ENCODE data around the gene PHKA2. TPM values are rescaled to one million over a fixed set of nuclear protein-coding genes. Genes with fewer than 3 reads are reported as not detected.
"Not testable (repeated sequence)": the region's sequence is repeated elsewhere in the genome, so short reads cannot be mapped to it uniquely, and the experiment has no call there.

PHKA2 gene
- total and polyA plus RNA-seq, 5 donors, result 26.9 to 42.4 (median 32.1) TPM

DNA sequence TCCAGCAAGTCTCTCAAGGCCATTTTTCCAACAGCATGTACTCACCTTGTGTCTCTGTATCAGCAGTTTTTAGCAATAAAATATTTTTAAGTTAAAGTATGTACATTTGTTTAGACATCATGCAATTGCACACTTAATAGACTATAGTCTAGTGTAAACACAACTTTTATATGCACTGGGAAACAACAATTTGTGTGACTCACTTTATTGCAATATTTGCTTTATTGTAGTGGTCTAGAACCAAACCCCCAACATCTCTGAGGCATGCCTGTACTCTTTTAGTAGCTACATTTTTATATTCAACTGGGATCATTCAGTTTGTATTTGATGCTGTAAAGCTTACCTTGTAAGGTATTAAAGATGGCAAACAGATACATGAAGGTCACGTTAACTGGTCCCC lies 14.7 kb upstream of the PHKA2 start:
- 89% methylated on average over 1 of the region's 1 CpG for WGBS
- no peaks in the 10 kb centered on the region for H3K9me3 ChIP-seq (ENCODE audit: control insufficient read depth, low read length)
- no peak overlapping the region for H3K27ac ChIP-seq (ENCODE audit: low read length)
- no peaks in the 10 kb centered on the region for H3K27me3 ChIP-seq (ENCODE audit: control insufficient read depth, insufficient read depth)
- H3K4me3 ChIP-seq (ENCODE audit: low read length), result no peak overlapping the region
- no peaks in the 10 kb centered on the region for H3K4me1 ChIP-seq (ENCODE audit: control insufficient read depth, insufficient read depth, low read length)
- ATAC-seq (no peak), DNase-seq (no peak)
- intact Hi-C loops (cut with DNase I), result no loop called here

DNA sequence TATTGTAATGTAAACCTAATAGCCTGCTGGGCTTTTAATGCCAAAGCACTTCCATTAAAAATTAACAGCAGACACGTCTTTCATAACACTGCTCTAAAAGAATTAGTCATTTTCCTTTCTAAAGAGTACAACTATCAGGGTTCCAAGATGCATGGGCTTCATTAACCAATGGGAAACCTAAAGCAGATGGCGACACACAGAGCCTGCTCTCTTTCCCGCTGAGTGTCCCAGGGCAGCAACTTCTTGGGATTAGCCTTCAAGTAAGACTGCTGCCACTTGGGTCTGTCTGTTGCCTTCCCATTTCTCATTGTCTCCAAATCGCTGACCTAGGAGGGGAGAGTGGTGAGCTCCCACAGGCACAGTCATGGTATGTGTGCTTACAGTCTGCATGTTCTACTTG lies 14.0 kb upstream of the PHKA2 start:
- Histone ChIP-seq H3K27ac (ENCODE audit: low read length) (no peak overlapping the region), H3K4me3 (ENCODE audit: low read length) (no peak overlapping the region), H3K9me3 (ENCODE audit: control insufficient read depth, low read length) (no peaks in the 10 kb centered on the region), H3K27me3 (ENCODE audit: control insufficient read depth, insufficient read depth) (no peaks in the 10 kb centered on the region), H3K4me1 (ENCODE audit: control insufficient read depth, insufficient read depth, low read length) (no peaks in the 10 kb centered on the region)
- WGBS, result 87% methylated on average over 4 of the region's 4 CpGs
- ATAC-seq (no peak), DNase-seq (no peak)
- intact Hi-C loops (cut with DNase I), result no loop called here

DNA sequence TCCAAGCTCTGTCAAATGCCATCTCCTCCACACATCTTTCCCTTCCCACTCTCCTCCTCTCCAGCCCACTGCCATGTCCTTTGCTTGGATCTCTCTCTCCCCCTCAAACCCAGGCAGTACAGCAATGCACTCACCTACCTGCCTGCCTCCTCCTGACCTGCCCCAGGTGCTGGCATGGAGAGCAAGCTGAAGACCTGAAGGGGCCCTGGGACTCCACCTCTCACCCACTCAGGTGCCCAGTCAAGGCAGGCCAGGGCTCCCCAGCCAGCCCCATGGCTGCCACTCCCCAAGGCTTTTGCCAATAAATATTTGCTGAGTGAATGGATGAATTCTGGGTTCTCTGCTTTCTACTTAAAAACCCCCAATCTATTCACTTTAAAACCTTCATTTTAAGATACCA lies 12.6 kb upstream of the PHKA2 start:
- no peak for ATAC-seq
- no peak overlapping the region for H3K4me3 ChIP-seq (ENCODE audit: low read length)

DNA sequence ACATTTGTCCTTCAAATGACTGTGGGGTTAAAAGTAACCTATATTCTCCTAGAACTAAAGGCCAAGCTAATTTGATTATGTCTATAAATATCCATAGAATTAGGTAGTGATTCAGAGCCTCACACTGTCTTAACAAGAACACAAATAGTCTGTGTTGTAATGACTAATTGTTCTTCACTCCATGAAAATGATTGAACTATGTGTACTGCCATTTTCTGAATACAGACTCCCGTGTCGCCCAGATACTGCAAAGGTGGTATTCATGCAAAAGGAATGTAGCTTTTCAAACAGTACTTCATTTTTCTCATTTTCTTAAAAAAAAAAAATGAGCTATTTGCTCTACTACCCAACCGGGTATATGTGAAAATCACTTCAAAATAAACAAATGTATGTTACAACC lies 11.3 kb upstream of the PHKA2 start:
- intact Hi-C loops (cut with DNase I), result no loop called here
- Histone ChIP-seq H3K27ac (ENCODE audit: low read length) (no peak overlapping the region), H3K9me3 (ENCODE audit: control insufficient read depth, low read length) (no peaks in the 10 kb centered on the region), H3K4me1 (ENCODE audit: control insufficient read depth, insufficient read depth, low read length) (no peaks in the 10 kb centered on the region), H3K27me3 (ENCODE audit: control insufficient read depth, insufficient read depth) (no peaks in the 10 kb centered on the region), H3K4me3 (ENCODE audit: low read length) (no peak overlapping the region)
- DNase-seq, result no peak
- no peak for ATAC-seq
- 75% methylated on average over 3 of the region's 3 CpGs for WGBS

More for the DNA sequence above, 12.6 kb upstream of the PHKA2 start:
- no peak for DNase-seq
- no peak overlapping the region for H3K27ac ChIP-seq (ENCODE audit: low read length)
- no peaks in the 10 kb centered on the region for H3K4me1 ChIP-seq (ENCODE audit: control insufficient read depth, insufficient read depth, low read length)
- no peaks in the 10 kb centered on the region for H3K9me3 ChIP-seq (ENCODE audit: control insufficient read depth, low read length)
- intact Hi-C loops (cut with DNase I), result no loop called here
- H3K27me3 ChIP-seq (ENCODE audit: control insufficient read depth, insufficient read depth), result no peaks in the 10 kb centered on the region

DNA sequence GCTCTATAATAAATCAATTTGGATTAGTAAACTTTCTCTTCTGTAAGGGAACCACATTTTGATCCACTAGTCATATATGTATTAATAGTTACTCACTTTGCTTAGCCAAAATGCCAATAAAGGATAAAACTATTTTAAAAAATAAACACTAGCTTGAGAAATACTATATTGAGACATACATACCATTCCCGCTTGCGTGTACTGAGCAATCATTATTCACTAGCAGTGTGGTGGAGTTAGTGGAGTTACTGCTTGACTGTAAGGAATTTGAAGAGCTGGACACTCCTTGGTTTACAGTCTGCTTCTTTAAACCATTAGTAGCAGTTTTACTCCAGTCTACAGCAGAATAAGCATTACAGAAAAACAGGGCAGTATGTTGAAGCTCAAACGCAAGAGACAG lies 10.8 kb upstream of the PHKA2 start:
- intact Hi-C loops (cut with DNase I), result no loop called here
- WGBS, result 86% methylated on average over 3 of the region's 3 CpGs
- H3K27me3 ChIP-seq (ENCODE audit: control insufficient read depth, insufficient read depth), result no peaks in the 10 kb centered on the region
- no peak overlapping the region for H3K4me3 ChIP-seq (ENCODE audit: low read length)
- no peaks in the 10 kb centered on the region for H3K4me1 ChIP-seq (ENCODE audit: control insufficient read depth, insufficient read depth, low read length)
- no peaks in the 10 kb centered on the region for H3K9me3 ChIP-seq (ENCODE audit: control insufficient read depth, low read length)
- no peak for ATAC-seq
- no peak for DNase-seq
- H3K27ac ChIP-seq (ENCODE audit: low read length), result no peak overlapping the region

DNA sequence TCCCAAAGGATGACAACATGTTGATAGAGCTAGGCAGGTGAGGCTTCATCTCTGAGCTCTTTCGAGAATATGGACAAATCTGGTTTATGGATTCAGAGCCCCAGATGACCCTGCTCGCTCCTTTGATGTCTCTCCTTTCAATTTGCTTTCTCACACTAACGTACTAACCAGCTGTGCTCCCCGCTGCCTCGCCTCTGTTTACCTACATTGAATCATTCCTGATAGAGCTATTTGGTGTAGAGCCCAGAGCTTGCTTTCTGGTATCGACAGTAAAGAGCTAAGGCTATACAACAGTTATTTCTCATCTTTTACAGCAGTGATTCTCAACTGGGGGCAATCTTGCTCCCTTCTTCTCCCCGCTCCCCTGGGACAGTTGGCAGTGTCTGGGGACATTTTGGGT lies 8.9 kb upstream of the PHKA2 start:
- ATAC-seq (no peak), DNase-seq (no peak)
- no peak overlapping the region for H3K27ac ChIP-seq (ENCODE audit: low read length)
- H3K9me3 ChIP-seq (ENCODE audit: control insufficient read depth, low read length), result no peaks in the 10 kb centered on the region
- WGBS, result 97% methylated on average over 7 of the region's 7 CpGs
- intact Hi-C loops (cut with DNase I), result no loop called here
- H3K4me3 ChIP-seq (ENCODE audit: low read length), result no peak overlapping the region
- H3K27me3 ChIP-seq (ENCODE audit: control insufficient read depth, insufficient read depth), result no peaks in the 10 kb centered on the region
- no peaks in the 10 kb centered on the region for H3K4me1 ChIP-seq (ENCODE audit: control insufficient read depth, insufficient read depth, low read length)

DNA sequence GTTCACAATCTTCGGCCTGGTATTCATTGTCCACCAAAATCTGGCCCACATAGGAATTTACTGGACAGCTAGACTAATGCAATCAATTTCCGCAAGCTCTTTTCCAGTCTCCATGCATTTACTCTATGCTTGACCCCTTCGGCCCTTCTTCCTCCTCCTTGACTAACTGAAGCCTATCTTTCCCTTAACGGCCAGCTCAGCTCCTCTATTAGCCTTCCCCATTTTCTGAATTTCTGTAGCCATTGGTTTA lies 1.2 kb upstream of the PHKA2 start:
- DNase-seq (no peak), ATAC-seq (no peak)
- no peaks in the 10 kb centered on the region for H3K9me3 ChIP-seq (ENCODE audit: control insufficient read depth, low read length)
- 2% methylated on average over 4 of the region's 4 CpGs for WGBS
- no peaks in the 10 kb centered on the region for H3K27me3 ChIP-seq (ENCODE audit: control insufficient read depth, insufficient read depth)
- no peaks in the 10 kb centered on the region for H3K4me1 ChIP-seq (ENCODE audit: control insufficient read depth, insufficient read depth, low read length)
- intact Hi-C loops (cut with DNase I), result no loop called here
- peak overlapping the region; percentile 94 for H3K4me3 ChIP-seq (ENCODE audit: low read length)
- H3K27ac ChIP-seq (ENCODE audit: low read length), result peak overlapping the region; percentile 63

DNA sequence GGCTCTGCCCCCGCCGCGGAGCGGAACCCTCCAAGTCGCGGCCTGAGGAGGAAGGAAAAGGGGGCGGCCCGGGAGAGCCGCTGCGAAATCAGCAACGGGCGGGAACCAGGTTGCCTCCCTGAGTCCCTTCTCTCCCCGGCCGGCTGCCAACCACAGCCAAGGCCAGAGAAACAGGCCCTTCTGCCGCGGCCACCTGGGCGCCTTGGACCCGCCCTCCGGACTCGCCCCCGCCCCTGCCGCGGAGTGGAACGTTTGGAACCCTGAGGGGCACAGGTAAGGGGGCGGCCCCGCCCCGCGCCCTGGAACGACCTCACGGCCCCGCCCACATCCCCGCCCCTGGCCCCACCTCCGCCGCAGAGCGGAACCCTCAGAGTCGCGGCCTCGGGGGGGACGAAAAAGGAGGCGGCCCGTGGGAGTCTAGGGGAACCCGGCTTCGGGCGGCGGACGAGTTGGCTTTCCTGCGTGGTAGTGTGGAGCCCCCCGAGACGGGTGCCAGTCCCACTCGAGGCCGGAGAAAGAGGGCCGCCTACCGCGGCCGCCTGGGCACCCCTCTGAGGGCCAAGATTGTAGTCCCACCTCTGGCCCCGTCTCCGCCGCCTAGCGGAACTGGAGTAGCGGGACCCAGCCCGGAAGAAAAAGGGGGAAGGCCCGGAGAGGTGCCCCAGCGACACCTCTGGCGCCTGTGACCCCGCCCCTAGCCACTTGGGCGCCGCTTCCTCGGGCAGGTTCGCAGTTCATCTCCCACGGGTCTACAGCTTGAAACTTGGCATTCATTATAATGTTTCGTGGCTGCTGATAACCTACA lies 669 bp upstream of the PHKA2 start:
- peak; percentile 77 to 94 (median 92) for DNase-seq
- Histone ChIP-seq H3K4me3 (ENCODE audit: low read length) (peak overlapping the region; percentile 94), H3K27ac (ENCODE audit: low read length) (peak overlapping the region; percentile 63), H3K4me1 (ENCODE audit: control insufficient read depth, insufficient read depth, low read length) (no peaks in the 10 kb centered on the region), H3K9me3 (ENCODE audit: control insufficient read depth, low read length) (no peaks in the 10 kb centered on the region), H3K27me3 (ENCODE audit: control insufficient read depth, insufficient read depth) (no peaks in the 10 kb centered on the region)
- ATAC-seq, result peak; percentile 97
- intact Hi-C loops (cut with DNase I), result no loop called here
- under 1% methylated on average over 68 of the region's 71 CpGs for WGBS

DNA sequence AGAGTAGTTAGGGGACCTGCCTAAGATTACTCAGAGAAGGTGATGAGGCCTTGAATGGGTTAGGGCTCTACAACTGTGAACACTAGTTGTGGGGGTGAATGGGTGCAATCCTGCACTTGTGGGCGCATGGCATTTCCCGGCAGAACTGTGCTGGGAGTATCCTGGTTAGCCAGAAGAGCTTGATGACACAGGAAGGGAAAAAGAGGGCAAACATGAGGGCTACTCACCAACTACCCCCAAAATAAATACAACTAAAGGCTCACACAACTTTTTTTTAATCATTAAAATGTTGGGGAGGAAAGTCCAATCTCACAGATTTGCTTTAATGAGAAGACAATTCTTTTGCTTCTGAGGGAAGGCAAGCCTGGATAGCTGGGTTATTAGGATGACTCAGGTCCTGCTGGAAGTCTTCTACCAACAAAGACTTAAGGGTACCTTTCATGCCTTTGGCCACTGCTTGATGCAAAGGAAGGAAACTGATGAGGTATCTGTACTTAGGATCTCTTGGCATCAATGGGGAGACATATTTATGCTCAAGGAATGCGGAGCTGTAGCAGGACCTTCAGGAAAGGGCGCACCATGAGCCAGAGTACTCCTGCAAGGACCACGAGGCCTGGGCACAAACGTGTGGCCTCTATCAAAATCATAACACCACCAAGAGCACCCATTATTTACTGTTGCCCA lies 2.6 kb downstream of the PHKA2 start:
- no peaks in the 10 kb centered on the region for H3K4me1 ChIP-seq (ENCODE audit: control insufficient read depth, insufficient read depth, low read length)
- 69% methylated on average over 6 of the region's 6 CpGs for WGBS

DNA sequence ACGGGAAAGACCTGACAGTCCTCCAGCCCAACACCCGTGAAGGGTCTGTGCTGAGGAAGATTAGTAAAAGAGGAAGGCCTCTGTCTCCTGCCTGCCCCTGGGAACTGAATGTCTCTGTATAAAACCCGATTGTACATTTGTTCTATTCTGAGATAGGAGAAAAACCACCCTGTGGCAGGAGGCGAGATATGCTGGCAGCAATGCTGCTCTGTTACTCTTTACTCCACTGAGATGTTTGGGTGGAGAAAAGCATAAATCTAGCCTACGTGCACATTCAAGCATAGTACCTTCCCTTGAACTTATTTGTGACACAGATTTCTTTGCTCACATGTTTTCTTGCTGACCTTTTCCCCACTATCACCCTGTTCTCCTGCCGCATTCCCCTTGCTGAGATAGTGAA lies 3.7 kb downstream of the PHKA2 start:
- DNase-seq; H3K4me3 ChIP-seq (ENCODE audit: low read length); intact Hi-C loops (cut with DNase I); H3K4me1 ChIP-seq (ENCODE audit: control insufficient read depth, insufficient read depth, low read length); H3K9me3 ChIP-seq (ENCODE audit: control insufficient read depth, low read length); H3K27me3 ChIP-seq (ENCODE audit: control insufficient read depth, insufficient read depth); ATAC-seq: not testable (repeated sequence)
- 49% methylated on average over 6 of the region's 6 CpGs for WGBS
- H3K27ac ChIP-seq (ENCODE audit: low read length), result peak overlapping the region; percentile 58

More for the DNA sequence above, 2.6 kb downstream of the PHKA2 start:
- Histone ChIP-seq H3K27ac (ENCODE audit: low read length) (no peak overlapping the region), H3K4me3 (ENCODE audit: low read length) (no peak overlapping the region), H3K9me3 (ENCODE audit: control insufficient read depth, low read length) (no peaks in the 10 kb centered on the region), H3K27me3 (ENCODE audit: control insufficient read depth, insufficient read depth) (no peaks in the 10 kb centered on the region)
- intact Hi-C loops (cut with DNase I), result no loop called here
- DNase-seq (no peak), ATAC-seq (no peak)

DNA sequence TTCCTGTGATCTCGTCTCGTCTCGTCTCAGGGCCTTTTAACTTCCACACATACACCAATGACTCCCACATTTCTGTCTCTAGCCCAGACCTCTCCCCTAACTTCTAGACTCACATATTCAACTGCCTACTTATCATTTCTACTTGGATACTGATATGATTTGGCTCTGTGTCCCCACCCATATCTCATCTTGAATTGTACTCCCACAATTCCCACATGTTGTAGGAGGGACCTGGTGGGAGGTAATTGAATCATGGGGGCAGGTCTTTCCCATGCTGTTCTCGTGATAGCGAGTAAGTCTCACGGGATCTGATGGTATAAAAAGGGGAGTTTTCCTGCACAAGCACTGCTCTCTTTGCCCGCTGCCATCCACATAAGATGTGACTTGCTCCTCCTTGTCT lies 8.9 kb downstream of the PHKA2 start:
- intact Hi-C loops (cut with DNase I), result no loop called here
- no peak for DNase-seq
- Histone ChIP-seq H3K27me3 (ENCODE audit: control insufficient read depth, insufficient read depth) (no peaks in the 10 kb centered on the region), H3K4me1 (ENCODE audit: control insufficient read depth, insufficient read depth, low read length) (peaks cover 1% of the 10 kb centered on the region), H3K27ac (ENCODE audit: low read length) (no peak overlapping the region), H3K4me3 (ENCODE audit: low read length) (no peak overlapping the region), H3K9me3 (ENCODE audit: control insufficient read depth, low read length) (no peaks in the 10 kb centered on the region)
- 91% methylated on average over 7 of the region's 7 CpGs for WGBS
- ATAC-seq, result no peak

Data from right cardiac atrium (tissue), 5 donors.